SHP77 (cell line): ENCODE results near the gene APPBP2.
"Not testable (repeated sequence)": the region's sequence is repeated elsewhere in the genome, so short reads cannot be mapped to it uniquely, and the experiment has no call there.

Source experiments
- DNase-seq, 2 experiments: peaks; one replicate each; lab custom pipeline; 2025; lab: John Stamatoyannopoulos, UW

APPBP2 gene, protein sequence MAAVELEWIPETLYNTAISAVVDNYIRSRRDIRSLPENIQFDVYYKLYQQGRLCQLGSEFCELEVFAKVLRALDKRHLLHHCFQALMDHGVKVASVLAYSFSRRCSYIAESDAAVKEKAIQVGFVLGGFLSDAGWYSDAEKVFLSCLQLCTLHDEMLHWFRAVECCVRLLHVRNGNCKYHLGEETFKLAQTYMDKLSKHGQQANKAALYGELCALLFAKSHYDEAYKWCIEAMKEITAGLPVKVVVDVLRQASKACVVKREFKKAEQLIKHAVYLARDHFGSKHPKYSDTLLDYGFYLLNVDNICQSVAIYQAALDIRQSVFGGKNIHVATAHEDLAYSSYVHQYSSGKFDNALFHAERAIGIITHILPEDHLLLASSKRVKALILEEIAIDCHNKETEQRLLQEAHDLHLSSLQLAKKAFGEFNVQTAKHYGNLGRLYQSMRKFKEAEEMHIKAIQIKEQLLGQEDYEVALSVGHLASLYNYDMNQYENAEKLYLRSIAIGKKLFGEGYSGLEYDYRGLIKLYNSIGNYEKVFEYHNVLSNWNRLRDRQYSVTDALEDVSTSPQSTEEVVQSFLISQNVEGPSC

DNA sequence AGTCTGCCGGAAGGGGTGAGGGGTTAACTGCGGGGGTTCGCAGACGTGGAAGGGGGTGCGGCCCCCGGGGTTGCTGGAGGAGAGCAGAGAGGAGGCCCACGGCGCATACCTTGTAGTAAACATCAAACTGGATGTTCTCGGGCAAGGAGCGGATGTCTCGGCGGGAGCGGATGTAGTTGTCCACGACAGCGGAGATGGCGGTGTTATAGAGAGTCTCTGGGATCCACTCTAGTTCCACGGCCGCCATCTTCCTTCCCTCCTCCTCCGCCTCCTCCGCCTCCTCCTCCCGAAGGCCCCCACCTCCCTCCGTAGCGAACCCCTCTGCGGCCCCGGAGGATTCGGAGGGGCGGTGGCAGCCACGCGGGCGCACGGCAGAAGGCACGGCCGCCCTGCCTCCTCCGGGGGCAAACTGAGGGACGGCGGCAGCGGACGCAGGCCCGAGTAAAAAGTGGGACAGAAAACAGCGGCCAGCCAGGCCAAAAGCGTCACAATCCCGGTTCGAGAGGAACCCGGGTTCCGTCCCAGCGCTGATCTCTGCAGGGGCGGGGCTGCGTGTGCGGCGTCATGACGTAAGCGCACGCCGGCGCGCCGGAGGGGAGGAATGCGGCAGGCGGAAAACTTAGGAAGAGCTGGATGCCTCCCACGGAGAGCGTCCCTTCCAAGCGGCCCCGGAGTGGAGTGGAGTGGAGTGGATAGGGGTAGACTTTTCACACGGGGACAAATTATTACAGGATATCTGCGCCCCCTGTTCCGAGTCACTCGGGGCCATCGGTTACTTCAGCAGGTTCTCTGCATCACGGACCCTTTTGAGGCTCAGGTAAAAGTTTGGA, at the start of gene APPBP2:
TSS of gene APPBP2 (minus strand) at position 558 of the 830 bp plus-strand sequence. CDS start at position 247, 311 bp downstream.
- DNase-seq, result peak; percentile 57 to 72

DNA sequence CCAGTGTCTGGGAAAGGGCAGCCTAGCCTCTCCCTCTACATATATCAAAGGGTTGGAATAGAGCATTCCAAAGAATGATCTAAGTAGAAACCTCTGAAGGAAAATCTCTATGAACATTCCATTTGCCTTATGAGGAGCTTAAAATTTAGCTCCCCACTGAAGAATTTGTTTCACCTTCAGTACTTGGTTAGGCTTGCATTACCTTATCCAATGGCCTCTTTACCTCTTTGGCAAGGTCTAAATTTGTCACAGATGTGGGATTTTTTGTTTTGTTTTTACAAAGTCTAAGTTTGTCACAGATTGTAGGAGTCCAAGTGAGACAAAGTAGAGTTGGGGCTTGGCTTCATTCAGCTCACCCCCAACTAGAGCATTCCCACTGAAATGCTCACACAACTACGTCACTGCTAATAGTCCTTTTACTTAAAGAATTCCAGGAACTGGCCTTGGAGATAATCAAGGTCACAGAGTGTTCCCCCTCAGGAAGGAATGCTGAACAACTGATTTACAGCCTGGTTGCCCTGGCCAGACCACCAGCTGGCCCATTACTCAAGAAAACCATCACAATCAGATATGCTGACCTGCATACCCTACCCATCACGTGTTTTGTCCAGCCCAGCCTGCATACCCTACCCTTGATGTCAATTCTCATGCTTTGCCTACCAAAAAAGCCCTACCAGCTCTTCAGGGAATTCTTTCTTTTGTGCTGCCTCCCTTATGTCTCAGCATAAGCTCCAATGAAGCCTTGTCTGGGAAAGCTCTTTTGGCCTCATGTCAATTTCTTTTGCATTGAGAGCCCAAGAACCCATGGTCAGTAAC, 47.4 kb upstream of the APPBP2 start:
- DNase-seq, result no peak

DNA sequence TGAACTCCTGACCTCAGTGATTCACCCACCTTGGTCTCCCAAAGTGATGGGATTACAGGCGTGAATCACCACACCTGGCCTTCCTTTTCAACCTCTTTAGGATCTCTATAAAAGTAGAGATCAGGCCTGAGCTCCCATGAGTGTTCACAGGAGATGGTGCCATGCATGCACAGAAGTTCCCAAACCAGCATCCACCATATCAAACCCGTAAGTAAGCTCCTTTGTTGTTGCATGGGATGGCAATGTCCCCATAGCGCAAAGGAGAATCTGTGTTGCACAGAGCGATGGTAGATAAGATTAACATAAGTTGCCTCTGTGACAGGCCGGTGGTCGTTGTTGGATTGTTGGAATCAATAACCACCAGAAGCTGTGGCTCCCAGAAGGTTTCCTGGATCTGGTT, 39.2 kb upstream of the APPBP2 start:
- no peak for DNase-seq

DNA sequence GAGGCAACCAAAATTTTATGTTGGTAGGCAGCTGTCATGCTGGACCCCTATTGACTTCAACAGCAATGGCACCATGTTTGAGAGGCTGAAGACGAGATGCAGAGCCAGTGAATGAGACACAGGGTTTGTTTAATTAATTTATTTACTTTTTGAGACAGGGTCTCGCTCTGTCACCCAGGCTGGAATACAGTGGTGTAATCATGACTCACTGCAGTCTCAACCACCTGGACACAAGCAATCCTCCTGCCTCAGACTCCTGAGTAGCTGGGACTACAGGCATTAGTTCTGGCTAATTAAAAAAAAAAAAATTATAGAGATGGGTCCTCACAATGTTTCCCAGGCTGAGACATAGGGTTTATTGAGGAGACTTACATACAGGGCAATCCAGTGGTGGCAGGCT, 37.7 kb upstream of the APPBP2 start:
- DNase-seq, result peak; percentile 51 to 58

DNA sequence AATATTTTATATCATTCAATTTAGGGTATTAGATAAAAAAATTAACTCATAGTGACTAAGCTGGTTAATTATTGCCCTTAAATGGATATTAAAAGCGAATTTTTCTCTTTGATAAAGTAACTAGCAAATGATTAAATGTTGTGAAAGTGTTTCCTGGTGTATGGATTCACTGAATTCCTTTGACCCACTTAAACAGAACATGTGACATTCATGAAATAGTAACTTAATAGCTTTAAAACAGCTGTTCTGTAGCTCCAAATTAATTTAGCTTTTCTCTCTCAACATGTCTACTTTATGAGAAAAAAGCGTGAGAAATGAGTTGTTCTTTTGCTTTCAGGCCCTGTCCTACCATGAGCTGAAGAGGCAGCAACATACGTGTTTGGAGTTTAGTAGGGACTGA, 36.4 kb upstream of the APPBP2 start:
- no peak for DNase-seq

DNA sequence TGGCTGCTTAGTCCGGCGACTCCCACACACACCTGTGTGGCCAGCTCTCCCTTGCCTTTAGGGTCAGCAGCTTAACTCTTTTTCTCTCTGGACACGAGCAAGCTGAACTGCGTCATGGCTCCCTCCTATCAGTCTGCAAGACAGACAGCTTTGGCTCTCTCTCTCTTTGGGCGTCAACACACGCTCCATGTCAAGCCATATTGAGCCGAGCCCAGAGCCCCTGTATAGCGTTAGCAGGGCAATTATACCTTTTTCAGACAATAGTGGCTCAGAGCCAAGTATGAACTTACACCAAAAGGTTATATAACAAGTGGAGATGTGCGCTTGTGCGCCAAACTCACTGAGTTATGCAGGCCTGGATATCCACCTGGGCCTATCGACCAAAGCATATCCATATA, 34.8 kb upstream of the APPBP2 start:
- no peak for DNase-seq

DNA sequence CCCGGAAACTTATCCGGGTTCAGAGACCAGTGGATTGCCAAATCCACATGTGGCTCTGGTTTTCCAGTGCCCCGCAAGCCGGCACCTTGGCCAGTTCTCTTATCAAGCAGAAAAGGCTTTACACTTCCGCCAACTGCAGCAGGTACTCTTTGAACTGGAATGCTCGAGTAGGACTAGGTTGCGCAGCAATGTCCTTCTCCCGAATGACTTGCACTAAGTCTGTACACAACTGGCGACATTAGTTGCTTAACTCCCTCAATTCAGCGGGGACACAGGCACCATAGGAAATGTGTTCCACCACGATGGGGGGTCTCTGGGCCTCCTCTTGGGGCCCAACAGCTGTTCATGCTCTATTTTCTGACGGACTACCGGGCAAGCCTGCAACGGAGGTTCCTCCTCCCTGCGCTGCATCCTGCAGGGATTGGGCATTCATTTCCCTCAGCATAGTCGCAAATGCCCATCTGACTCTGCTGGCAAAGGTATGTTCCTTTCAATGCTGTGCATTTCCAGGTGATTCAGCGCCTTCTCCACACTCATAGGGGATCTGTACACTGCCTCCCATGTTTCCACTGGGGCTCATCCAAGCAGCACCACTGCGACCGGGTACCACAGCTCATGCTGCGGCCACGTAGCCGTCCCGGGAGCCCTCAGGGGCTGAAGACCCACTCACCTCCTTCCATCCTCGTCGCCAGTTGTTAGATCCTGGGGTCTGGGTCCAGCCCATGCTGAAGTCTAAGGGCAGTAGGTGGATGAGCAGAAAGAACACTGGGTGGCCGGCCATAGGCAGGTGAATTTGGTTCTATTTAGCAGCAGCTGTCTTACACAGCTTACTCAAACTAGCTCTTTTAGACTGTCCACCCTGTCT, 34.2 kb upstream of the APPBP2 start:
- DNase-seq, result no peak

DNA sequence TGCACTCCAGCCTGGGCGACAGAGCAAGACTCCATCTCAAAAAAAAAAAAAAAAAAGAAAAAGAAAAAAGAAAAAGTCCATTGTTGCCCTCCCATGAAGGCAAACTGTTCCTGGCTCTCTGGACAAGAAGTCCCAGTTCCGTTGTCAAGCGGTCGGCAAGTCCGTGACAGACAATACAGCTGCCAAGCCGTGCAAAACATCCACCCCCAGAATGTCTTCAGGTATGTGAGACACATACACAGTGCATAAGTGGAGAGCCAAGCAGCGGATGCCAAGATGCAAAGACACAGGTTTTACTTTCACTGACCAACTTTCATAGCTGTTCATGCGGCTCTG, 33.6 kb upstream of the APPBP2 start:
- DNase-seq, result no peak

DNA sequence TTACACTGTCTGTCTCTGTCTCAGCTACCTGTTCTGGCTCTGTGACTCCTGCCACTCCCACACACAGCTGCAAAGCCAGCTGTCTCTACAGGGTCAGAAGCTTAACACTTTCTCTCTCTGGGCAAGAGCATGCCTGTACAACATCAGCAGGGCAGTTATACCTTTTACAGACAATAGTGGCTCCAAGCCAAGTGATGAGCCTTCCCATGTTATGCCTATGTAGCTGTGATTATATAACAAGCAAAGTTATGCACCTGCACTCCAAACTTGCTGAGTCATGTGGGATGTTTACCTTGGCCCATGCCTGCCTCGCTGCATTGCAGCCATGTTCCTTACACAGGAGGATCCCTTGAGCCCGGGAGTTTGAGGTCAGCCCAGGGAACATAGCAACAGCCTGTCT, 31.8 kb upstream of the APPBP2 start:
- DNase-seq, result peak in 1 of 2 experiments; percentile 4

DNA sequence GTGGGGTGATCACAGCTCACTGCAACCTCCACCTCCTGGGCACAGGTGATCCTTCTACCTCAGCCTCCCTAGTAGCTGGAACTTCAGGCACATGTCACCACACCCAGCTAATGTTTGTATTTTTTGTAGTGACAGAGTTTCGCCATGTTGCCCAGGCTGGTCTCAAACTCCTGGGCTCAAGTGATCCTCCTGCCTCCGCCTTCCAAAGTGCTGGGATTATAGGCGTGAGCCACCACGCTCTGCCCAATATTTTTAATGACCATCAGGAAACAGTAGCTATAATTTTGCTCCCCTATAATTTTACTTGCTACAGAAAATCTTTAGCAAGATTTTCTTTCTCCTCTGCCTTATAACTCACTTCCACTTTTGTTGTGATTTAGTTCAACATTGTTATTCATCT, 29.7 kb upstream of the APPBP2 start:
- no peak for DNase-seq

DNA sequence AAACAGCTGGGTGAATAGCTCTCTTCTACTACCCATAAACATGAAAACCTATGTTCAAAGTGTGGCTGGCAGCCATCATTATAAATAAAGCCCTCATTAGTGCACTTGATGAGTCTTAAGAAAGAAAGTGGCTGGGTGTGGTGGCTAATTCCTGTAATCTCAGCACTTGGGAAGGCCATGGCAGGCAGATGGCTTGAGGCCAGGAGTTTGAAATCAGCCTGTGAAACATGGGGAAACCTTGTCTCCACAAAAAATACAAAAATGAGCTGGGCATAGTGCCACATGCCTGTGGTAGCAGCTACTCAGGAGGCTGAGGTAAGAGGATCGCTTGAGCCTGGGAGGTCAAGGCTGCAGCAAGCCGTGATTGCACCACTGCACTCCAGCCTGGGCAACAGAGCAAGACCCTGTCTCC, 28.3 kb upstream of the APPBP2 start:
- no peak for DNase-seq

DNA sequence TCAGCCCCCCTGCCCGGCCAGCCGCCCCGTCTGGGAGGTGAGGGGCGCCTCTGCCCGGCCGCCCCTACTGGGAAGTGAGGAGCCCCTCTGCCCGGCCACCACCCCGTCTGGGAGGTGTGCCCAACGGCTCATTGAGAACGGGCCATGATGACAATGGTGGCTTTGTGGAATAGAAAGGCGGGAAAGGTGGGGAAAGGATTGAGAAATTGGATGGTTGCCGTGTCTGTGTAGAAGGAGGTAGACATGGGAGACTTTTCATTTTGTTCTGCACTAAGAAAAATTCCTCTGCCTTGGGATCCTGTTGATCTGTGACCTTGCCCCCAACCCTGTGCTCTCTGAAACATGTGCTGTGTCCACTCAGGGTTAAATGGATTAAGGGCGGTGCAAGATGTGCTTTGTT, 26.2 kb upstream of the APPBP2 start:
- not testable (repeated sequence) for DNase-seq

DNA sequence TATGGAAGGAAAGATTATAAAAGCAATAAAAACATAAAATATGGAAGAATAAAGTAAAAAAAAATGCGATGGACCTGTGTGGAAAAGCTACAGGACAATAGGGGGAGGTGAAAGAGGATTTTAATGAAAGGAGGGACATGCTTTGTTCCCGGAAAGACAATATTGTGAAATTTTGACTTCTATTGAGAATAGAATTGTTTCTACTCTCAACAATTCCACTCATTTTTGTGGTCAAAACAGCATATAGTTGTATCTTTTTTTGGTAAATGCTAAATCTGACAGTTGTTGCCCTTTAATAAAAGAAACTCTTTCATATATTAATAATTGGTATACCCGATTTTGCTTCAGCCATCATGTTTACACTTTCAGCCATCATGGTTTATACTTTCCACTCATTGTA, 22.9 kb upstream of the APPBP2 start:
- DNase-seq, result no peak

DNA sequence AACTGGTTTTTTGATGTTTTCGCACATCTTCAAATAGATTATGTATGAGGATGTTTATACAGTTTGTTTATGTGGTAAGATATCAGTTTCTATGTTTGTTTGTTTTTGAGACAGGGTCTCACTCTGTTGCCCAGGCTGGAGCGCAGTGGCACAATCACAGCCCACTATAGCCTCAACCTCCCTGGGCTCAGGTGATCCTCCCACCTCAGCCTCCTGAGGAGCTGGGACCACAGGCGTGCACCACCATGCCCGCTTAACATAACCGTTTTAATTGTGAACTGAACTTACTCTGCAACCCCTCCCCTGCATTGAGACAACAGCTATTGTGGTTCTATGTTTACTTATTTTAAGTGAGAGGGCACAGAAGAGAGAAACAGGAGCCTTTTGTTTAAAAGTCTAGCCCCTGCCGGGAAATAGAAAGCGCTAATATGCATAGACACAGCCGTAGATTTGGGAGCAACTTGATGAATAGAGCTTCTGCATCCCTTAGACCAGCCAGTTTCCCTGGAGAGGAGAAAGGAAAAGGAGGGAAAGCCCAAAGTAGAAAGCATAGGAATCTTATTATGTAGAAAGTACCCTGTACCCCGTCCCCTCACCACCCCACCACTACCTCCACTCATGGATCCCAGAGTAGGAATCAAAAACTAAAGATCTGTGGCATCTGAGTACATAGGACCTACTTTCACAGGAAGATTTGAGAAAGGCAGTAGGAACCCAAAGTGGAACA, 19.6 kb upstream of the APPBP2 start:
- DNase-seq, result no peak

DNA sequence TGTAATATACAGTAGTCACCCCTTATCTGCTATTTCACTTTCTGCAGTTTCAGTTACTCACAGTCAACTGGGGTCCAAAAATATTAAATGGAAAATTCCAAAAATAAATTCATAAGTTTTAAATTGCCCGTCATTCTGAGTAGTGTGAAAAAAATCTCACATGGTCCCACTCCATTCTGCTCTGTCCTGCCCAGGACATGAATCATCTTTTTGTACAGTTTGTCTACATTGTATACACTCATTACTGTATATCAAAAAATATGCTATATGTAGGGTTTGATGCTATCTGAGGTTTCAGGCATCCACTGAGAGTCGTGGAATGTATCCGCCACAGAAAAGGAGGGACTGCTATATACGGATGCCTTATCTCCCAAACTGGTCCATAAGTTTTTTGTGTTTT, 16.0 kb upstream of the APPBP2 start:
- DNase-seq, result no peak

DNA sequence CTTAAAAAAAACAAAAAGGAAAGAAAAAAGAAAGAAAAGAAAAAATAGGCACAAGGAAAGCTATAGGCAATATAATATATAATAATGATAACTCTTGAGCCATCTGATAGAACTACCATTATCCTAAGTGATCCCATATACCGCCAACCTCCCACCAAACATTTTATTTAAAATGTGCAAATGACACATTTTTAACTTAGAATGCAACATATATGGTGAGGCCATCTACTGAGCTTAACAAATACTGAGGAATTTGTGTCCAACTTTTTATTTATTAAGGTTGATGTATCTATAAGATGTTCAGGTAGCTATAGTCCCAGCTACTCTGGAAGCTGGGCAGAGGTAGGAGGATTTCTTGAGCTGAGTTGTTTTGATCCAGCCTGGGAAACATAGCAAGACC, 14.4 kb upstream of the APPBP2 start:
- no peak for DNase-seq

DNA sequence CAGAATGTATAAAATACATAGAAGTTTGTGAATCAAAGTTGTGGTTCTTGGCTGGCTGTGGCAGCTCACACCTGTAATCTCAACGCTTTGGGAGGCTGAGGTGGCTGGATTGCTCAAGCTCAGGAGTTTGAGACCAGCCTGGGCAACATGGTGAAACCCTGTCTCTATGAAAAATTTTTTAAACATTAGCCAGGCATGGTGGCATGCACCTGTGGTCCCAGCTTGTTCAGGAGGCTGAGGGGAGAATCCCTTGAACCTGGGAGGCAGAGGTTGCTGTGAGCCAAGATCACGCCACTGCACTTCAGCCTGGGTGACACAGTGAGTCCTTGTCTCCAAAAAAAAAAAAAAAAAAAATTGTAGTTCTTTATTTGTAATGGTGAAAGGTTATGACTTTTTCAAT, 13.8 kb upstream of the APPBP2 start:
- DNase-seq, result no peak

DNA sequence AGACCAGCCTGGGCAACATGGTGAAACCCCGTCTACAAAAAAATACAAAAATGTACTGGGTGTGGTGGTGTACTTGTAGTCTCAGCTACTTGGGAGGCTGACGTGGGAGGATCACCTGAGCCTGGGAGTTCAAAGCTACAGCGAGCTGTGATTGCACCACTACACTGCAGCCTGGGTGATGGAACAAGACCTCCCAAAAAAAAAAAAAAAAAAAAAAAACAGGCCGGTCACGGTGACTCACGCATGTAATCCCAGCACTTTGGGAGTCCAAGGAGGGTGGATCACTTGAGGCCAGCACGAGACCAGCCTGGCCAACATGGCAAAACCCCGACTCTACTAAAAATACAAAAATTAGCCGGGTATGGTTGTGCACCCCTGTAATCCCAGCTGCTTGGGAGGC, 12.7 kb upstream of the APPBP2 start:
- DNase-seq, result no peak

DNA sequence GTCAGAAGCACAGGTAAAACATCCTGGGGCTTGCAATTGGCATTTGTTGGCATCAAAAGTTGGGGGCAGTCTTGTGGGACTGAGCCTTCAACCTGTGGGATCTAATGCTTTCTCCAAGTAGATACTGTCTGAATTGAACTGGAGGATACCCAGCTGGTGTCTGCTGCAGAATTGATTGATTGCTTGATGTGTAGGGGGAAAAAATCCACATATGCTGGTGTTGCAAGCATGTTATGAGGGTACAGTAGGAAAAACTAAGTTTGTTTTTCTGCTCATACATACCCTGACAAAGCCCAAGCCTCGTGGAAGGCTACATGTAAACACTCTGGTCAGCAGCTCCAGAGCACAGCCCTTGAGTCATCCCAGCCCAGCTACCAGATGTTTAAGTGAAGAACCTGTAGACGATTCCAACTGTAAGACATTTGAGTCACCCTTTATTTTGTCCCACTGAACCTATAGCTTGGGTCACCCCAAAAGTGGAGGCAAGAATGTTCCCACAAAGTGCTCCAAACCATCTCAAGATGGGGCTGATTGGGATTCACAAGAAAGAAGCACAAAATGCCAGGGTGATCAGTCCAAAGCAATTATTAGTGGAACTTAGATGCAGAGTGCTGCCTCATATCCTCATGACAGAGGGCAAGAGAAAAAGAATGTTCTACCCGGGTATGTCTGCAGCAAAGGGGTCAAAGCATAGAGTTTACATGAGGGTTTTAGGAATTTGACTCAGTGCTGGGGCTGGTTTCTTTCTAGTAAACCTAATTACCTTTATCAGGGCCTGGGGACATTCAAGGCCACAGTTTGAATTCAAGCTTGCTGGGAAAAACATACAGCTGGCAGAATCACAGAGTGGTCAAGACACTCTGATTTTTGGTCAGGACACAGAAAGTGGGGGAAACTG, 9.6 kb upstream of the APPBP2 start:
- DNase-seq, result no peak
